K562 (cell line): ENCODE measurements around the gene DNAH1. TPM values are rescaled to one million over a fixed set of nuclear protein-coding genes. Genes with fewer than 3 reads are reported as not detected.
A peak's percentile ranks its signal among the peaks of the same experiment; 100 is the strongest.

Experiments
- ATAC-seq: fragments of 200-7000 bp; cut with Tn5 transposase; 3 replicates; pipeline ENCODE4 v1.9.1; 2020; ENCODE audit warnings: moderate library complexity
- BruUV-seq: library from RNA; stranded (reverse); fragments of 400-500 nt; replicated peaks from 2 replicates; lab custom pipeline; 2021; lab: Mats Ljungman, UMichigan
- CTCF ChIA-PET: fragments of 300-600 bp; formaldehyde crosslinking; extraction: SDS; loops from one replicate; lab custom pipeline; 2021; ENCODE audit warnings: low intra/inter-chr PET ratio; lab: Yijun Ruan, JAX
- POLR2A ChIA-PET: fragments of 300-600, 350-650 bp; sonication (Branson Sonifier 250); formaldehyde crosslinking; extraction: SDS; loops from one replicate; lab custom pipeline; 2021; ENCODE audit warnings: antibody characterized with exemption, inconsistent platforms; lab: Yijun Ruan, JAX
- DNase-seq, 4 experiments: peaks; one replicate each; pipeline versions ENCODE4 v3.0.0 to v3.0.0-alpha.2; 2011 to 2018; ENCODE audit warnings: low spot score in 3 of 4, mixed read lengths in 3 of 4; ENCODE audit errors: extremely low read depth in 1 of 4
- FAIRE-seq: peaks from 2 replicates; lab custom pipeline; 2011; peaks lifted over from hg19 to GRCh38; lab: Jason Lieb, UNC
- H2AFZ ChIP-seq: 2 replicates; pipeline ENCODE4 v1.6.0; 2011; ENCODE audit warnings: low read depth, low read length, control low read depth, inconsistent platforms
- H3K27ac ChIP-seq: fragments of 200-600 bp; 3 replicates; pipeline ENCODE4 v1.8.0; 2011; ENCODE audit warnings: low read depth, mild to moderate bottlenecking, control low read depth, inconsistent platforms, low read length, moderate library complexity, mixed read lengths; ENCODE audit errors: extremely low read depth
- H3K27me3 ChIP-seq, 2 experiments: fragments of 300-600 bp in 1 of 2; 2 replicates in 1 of 2; 3 replicates in 1 of 2; pipeline versions ENCODE4 v1.6.0 to v1.8.0; 2011; ENCODE audit warnings: inconsistent platforms in 2 of 2, low read length in 2 of 2, mild to moderate bottlenecking in 1 of 2, mixed read lengths in 1 of 2, moderate library complexity in 1 of 2; ENCODE audit not compliant: control insufficient read depth in 2 of 2, insufficient read depth in 2 of 2
- H3K36me3 ChIP-seq: fragments of 300-600 bp; 3 replicates; pipeline ENCODE4 v1.8.0; 2011; ENCODE audit warnings: mild to moderate bottlenecking, low read length, inconsistent platforms; ENCODE audit not compliant: control insufficient read depth, insufficient read depth
- H3K4me1 ChIP-seq, 2 experiments: fragments of 200-600 bp in 1 of 2; replicated peaks in 1 of 2; 2 replicates in 1 of 2; 3 replicates in 1 of 2; pipeline versions ENCODE4 v1.5.1 to v1.8.0; 2011; ENCODE audit warnings: inconsistent platforms in 2 of 2, low read length in 2 of 2, mild to moderate bottlenecking in 1 of 2, mixed read lengths in 1 of 2, moderate library complexity in 1 of 2; ENCODE audit not compliant: control insufficient read depth in 2 of 2, insufficient read depth in 2 of 2
- H3K4me2 ChIP-seq: 2 replicates; pipeline ENCODE4 v1.6.1; 2011; ENCODE audit warnings: low read length, control low read depth, inconsistent platforms, mixed read lengths; ENCODE audit not compliant: insufficient read depth
- H3K4me3 ChIP-seq: fragments of 200-600 bp; sonication (generic), shearing (Covaris generic); 2 replicates; pipeline ENCODE4 v1.5.1; 2016; ENCODE audit warnings: control low read depth, inconsistent platforms
- H3K79me2 ChIP-seq: fragments of 200-600 bp; 3 replicates; pipeline ENCODE4 v1.8.0; 2011; ENCODE audit warnings: low read length, inconsistent platforms; ENCODE audit not compliant: control insufficient read depth, insufficient read depth
- H3K9ac ChIP-seq, 2 experiments: 2 replicates each; pipeline versions ENCODE4 v1.6.0 to v1.6.1; 2011; ENCODE audit warnings: low read depth in 2 of 2, low read length in 2 of 2, control low read depth in 1 of 2, inconsistent platforms in 1 of 2, mild to moderate bottlenecking in 1 of 2, mixed read lengths in 1 of 2; ENCODE audit not compliant: insufficient read depth in 1 of 2
- H3K9me1 ChIP-seq: one replicate; pipeline ENCODE4 v1.6.0; 2011; ENCODE audit warnings: inconsistent platforms, mild to moderate bottlenecking, low read length, moderate library complexity; ENCODE audit not compliant: control insufficient read depth, insufficient read depth
- H3K9me3 ChIP-seq: replicated peaks from 2 replicates; pipeline ENCODE4 v1.5.1; 2011; ENCODE audit warnings: low read depth, low read length, inconsistent platforms; ENCODE audit not compliant: control insufficient read depth, insufficient read depth
- H4K20me1 ChIP-seq: replicated peaks from 2 replicates; pipeline ENCODE4 v1.6.1; 2011; ENCODE audit warnings: low read length, inconsistent platforms, mixed read lengths; ENCODE audit not compliant: control insufficient read depth, insufficient read depth
- ZFP1 ChIP-seq: fragments of 450-650 bp; formaldehyde crosslinking; IDR thresholded peaks from 2 replicates; pipeline ENCODE4 v1.4.0; 2020; ENCODE audit warnings: mild to moderate bottlenecking, mixed read lengths
- WGBS: fragments of 100-300 bp; shearing (Covaris generic); methylation state at CpG from one replicate; pipeline ENCODE4 v1.1.6; 2016; ENCODE audit warnings: low coverage, mixed read lengths; ENCODE audit not compliant: insufficient coverage; ENCODE audit errors: missing lambda C conversion rate; 5-methylcytosine and 5-hydroxymethylcytosine counted together
- in situ Hi-C: fragments of 300-500 bp; cut with MboI; formaldehyde crosslinking; loops from 4 replicates; pipeline ENCODE4 v1.15.0; 2018; ENCODE audit warnings: inconsistent platforms, mixed read lengths
- intact Hi-C: fragments of 100-400 bp; cut with micrococcal nuclease; formaldehyde crosslinking; loops from 2 replicates; pipeline ENCODE4 v1.14.2; 2022
- polyA plus RNA-seq, 8 experiments: library from polyadenylated mRNA; depleted of rRNA in 4 of 8; stranded (reverse) in 5 of 8; unstranded in 3 of 8; fragments of >200 nt; fragmentation: Nextera tagmentation in 2 of 8; fragmentation: Illumina TruSeq in 1 of 8; extraction: Ambion mirVana in 2 of 8; extraction: Trizol in 1 of 8; gene quantifications; 2 replicates each; pipeline versions ENCODE4 v1.2.1 to v1.2.3, GENCODE V29; 2011 to 2014; ENCODE audit warnings: inconsistent platforms in 1 of 8, missing spikeins in 1 of 8
- total RNA-seq, 7 experiments: library from RNA; depleted of rRNA in 6 of 7; stranded (reverse); fragments of >200 nt in 6 of 7; fragmentation: Illumina TruSeq in 2 of 7; extraction: Trizol in 2 of 7; gene quantifications; 2 replicates each; pipeline versions ENCODE4 v1.2.1 to v1.2.3, GENCODE V29; 2011 to 2021; ENCODE audit warnings: low replicate concordance in 1 of 7
- TF ChIP-seq, protein P1 (sequence below): fragments of 450-650 bp; IDR thresholded peaks from 2 replicates; pipeline ENCODE4 v1.6.1; 2017; ENCODE audit warnings: antibody characterized with exemption, mild to moderate bottlenecking
- TF ChIP-seq, protein P2 (sequence below): fragments of 200-800 bp; sonication (Bioruptor generic); IDR thresholded peaks from 2 replicates; pipeline ENCODE4 v1.6.1; 2017; ENCODE audit warnings: missing genetic modification characterization, missing compliant biosample characterization

The DNAH1 gene
- total and polyA plus RNA-seq, 9 of the 15 experiments (the other 6 are each of a cell fraction or from before 2014, with no cell fraction given) = 0.04 to 0.84 (median 0.50) TPM

DNA sequence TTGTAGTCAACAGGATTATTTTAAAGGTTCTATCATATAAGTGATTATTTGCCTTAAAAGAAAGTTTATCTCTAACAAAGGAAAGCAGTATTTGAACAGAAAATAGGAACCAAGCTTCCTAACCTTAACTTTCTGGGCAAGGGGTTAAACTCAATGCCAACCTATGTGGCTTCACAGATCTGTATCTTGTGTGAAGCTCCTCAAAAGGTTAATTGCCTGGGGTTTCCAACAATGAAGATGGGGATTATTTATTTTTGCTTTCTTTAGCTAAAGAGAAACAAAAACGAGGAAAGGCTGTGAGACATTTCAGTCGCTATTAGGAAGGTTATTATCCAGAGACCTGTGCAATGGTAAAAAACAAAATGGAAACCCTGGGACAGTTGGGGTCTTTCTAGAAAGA lies 36.5 kb upstream of the DNAH1 start:
- Histone ChIP-seq H4K20me1 (peaks cover 8% of the 10 kb centered on the region; the same call in 1 of the 2 replicates), H3K9me3 (no peaks in the 10 kb centered on the region), H3K9ac (peak overlapping the region in 1 of 2 experiments; percentile 75; a peak in 2 of 4 replicates), H3K27ac (peak overlapping the region; percentile 95), H3K4me2 (peak overlapping the region; percentile 80), H2AFZ (peak overlapping the region; percentile 77), H3K9me1 (no peaks in the 10 kb centered on the region), H3K4me1 (peaks cover 12 to 13% of the 10 kb centered on the region in 2 experiments; a peak in 4 of 5 replicates), H3K27me3 (no peaks in the 10 kb centered on the region), H3K4me3 (peak overlapping the region; percentile 73), H3K36me3 (peaks cover 15% of the 10 kb centered on the region; the same call in 2 of the 3 replicates), H3K79me2 (peaks cover 52% of the 10 kb centered on the region)
- peak; percentile 19 for FAIRE-seq
- WGBS = 14% methylated on average over 2 of the region's 2 CpGs
- POLR2A ChIA-PET = interaction anchor here (0.5 to 3.4 kb wide), 9 partner anchors 8 to 125 kb away, joined by 3 to 29 read pairs (median 3); partner anchors contain the start of gene GLYCTK
- no peak for DNase-seq
- no peak for TF ChIP-seq ZFP1
- TF ChIP-seq, protein P1, sequence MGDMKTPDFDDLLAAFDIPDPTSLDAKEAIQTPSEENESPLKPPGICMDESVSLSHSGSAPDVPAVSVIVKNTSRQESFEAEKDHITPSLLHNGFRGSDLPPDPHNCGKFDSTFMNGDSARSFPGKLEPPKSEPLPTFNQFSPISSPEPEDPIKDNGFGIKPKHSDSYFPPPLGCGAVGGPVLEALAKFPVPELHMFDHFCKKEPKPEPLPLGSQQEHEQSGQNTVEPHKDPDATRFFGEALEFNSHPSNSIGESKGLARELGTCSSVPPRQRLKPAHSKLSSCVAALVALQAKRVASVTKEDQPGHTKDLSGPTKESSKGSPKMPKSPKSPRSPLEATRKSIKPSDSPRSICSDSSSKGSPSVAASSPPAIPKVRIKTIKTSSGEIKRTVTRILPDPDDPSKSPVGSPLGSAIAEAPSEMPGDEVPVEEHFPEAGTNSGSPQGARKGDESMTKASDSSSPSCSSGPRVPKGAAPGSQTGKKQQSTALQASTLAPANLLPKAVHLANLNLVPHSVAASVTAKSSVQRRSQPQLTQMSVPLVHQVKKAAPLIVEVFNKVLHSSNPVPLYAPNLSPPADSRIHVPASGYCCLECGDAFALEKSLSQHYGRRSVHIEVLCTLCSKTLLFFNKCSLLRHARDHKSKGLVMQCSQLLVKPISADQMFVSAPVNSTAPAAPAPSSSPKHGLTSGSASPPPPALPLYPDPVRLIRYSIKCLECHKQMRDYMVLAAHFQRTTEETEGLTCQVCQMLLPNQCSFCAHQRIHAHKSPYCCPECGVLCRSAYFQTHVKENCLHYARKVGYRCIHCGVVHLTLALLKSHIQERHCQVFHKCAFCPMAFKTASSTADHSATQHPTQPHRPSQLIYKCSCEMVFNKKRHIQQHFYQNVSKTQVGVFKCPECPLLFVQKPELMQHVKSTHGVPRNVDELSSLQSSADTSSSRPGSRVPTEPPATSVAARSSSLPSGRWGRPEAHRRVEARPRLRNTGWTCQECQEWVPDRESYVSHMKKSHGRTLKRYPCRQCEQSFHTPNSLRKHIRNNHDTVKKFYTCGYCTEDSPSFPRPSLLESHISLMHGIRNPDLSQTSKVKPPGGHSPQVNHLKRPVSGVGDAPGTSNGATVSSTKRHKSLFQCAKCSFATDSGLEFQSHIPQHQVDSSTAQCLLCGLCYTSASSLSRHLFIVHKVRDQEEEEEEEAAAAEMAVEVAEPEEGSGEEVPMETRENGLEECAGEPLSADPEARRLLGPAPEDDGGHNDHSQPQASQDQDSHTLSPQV = 0 out of 2 replicates have a peak, but pooled peaks have one; percentile 17
- TF ChIP-seq, protein P2, sequence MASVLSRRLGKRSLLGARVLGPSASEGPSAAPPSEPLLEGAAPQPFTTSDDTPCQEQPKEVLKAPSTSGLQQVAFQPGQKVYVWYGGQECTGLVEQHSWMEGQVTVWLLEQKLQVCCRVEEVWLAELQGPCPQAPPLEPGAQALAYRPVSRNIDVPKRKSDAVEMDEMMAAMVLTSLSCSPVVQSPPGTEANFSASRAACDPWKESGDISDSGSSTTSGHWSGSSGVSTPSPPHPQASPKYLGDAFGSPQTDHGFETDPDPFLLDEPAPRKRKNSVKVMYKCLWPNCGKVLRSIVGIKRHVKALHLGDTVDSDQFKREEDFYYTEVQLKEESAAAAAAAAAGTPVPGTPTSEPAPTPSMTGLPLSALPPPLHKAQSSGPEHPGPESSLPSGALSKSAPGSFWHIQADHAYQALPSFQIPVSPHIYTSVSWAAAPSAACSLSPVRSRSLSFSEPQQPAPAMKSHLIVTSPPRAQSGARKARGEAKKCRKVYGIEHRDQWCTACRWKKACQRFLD (CRISPR knock-in tag) = peak; percentile 45; the same call in 1 of the 2 replicates
- intact Hi-C loops (no loop called here), in situ Hi-C loops (no loop called here)
- no peak for ATAC-seq
- no TSS peak for BruUV-seq
- CTCF ChIA-PET = no interaction called here
